HepG2 (cell line): ENCODE results near the gene FTCD. TPM values are rescaled to one million over a fixed set of nuclear protein-coding genes. Genes with fewer than 3 reads are reported as not detected.
A peak's percentile ranks its signal among the peaks of the same experiment; 100 is the strongest.

Experiments used
- AFF4 ChIP-seq: sonication (generic); formaldehyde crosslinking; IDR thresholded peaks from 2 replicates; pipeline ENCODE4 v1.4.0; 2020; ENCODE audit warnings: missing genetic modification reagents
- BORCS8-MEF2B ChIP-seq: sonication (generic); formaldehyde crosslinking; IDR thresholded peaks from 2 replicates; pipeline ENCODE4 v1.8.0; 2022; ENCODE audit warnings: mild to moderate bottlenecking, missing genetic modification reagents
- CREB1 ChIP-seq, 2 experiments: fragments of 450-650 bp in 1 of 2; IDR thresholded peaks; 2 replicates each; pipeline ENCODE4 v1.6.1; 2016 to 2017; ENCODE audit warnings: control low read depth in 1 of 2, mild to moderate bottlenecking in 1 of 2, missing compliant biosample characterization in 1 of 2, missing genetic modification characterization in 1 of 2
- ELK4 ChIP-seq: sonication (generic); formaldehyde crosslinking; IDR thresholded peaks from 2 replicates; pipeline ENCODE4 v1.9.0; 2021; ENCODE audit warnings: missing genetic modification reagents, borderline replicate concordance
- EP300 ChIP-seq, 3 experiments: sonication (generic) in 1 of 3; formaldehyde crosslinking in 1 of 3; IDR thresholded peaks; 2 replicates each; pipeline versions ENCODE4 v1.5.1 to v1.6.1; 2011 to 2020; ENCODE audit warnings: low read depth in 2 of 3, low read length in 2 of 3, borderline replicate concordance in 1 of 3, improper control_type of control experiment in 1 of 3, mild to moderate bottlenecking in 1 of 3, missing genetic modification reagents in 1 of 3, moderate library complexity in 1 of 3
- FOXP1 ChIP-seq, 2 experiments: fragments of 450-650 bp in 1 of 2; IDR thresholded peaks; 2 replicates each; pipeline ENCODE4 v1.6.1; 2017 to 2018; ENCODE audit warnings: antibody characterized with exemption in 1 of 2
- HIVEP1 ChIP-seq: sonication (generic); formaldehyde crosslinking; IDR thresholded peaks from 2 replicates; pipeline ENCODE4 v1.4.0; 2020; ENCODE audit warnings: mild to moderate bottlenecking, missing genetic modification reagents
- HNRNPH1 ChIP-seq: fragments of 200-400 bp; formaldehyde crosslinking; optimal IDR thresholded peaks from 2 replicates; pipeline ENCODE3; 2017; ENCODE audit warnings: mild to moderate bottlenecking, low read depth, low read length
- REST ChIP-seq, 2 experiments: IDR thresholded peaks; 2 replicates each; pipeline ENCODE4 v1.6.1; 2011 to 2012; ENCODE audit warnings: low read length in 2 of 2, borderline replicate concordance in 1 of 2, low read depth in 1 of 2, mild to moderate bottlenecking in 1 of 2, moderate library complexity in 1 of 2
- SAP130 ChIP-seq: IDR thresholded peaks from 2 replicates; pipeline ENCODE4 v1.6.1; 2016; ENCODE audit warnings: low read depth
- ZNF235 ChIP-seq: sonication (generic); formaldehyde crosslinking; IDR thresholded peaks from 2 replicates; pipeline ENCODE4 v1.8.1; 2023; ENCODE audit warnings: mild to moderate bottlenecking, missing genetic modification reagents, borderline replicate concordance
- ZNF263 ChIP-seq: sonication (generic); formaldehyde crosslinking; IDR thresholded peaks from 2 replicates; pipeline ENCODE4 v1.4.0; 2020; ENCODE audit warnings: missing genetic modification reagents
- ZNF747 ChIP-seq: sonication (generic); formaldehyde crosslinking; IDR thresholded peaks from 2 replicates; pipeline ENCODE4 v1.8.1; 2023; ENCODE audit warnings: missing genetic modification reagents, mild to moderate bottlenecking, borderline replicate concordance
- ZNF788 ChIP-seq: sonication (generic); formaldehyde crosslinking; IDR thresholded peaks from 2 replicates; pipeline ENCODE4 v1.5.0; 2020; ENCODE audit warnings: mild to moderate bottlenecking, missing genetic modification reagents, borderline replicate concordance
- ZNF841 ChIP-seq: sonication (generic); formaldehyde crosslinking; IDR thresholded peaks from 2 replicates; pipeline ENCODE4 v1.8.1; 2023; ENCODE audit warnings: missing genetic modification reagents, borderline replicate concordance
- ZNF891 ChIP-seq: sonication (generic); formaldehyde crosslinking; IDR thresholded peaks from 2 replicates; pipeline ENCODE4 v1.5.0; 2020; ENCODE audit warnings: mild to moderate bottlenecking, missing genetic modification reagents
- polyA plus RNA-seq, 8 experiments: library from polyadenylated mRNA; depleted of rRNA in 3 of 8; stranded (reverse) in 7 of 8; unstranded in 1 of 8; fragments of >200 nt; fragmentation: Illumina TruSeq in 4 of 8; extraction: Trizol in 4 of 8; gene quantifications; 2 replicates each; pipeline versions ENCODE4 v1.2.1 to v1.2.3, GENCODE V29; 2011 to 2016; ENCODE audit warnings: low read depth in 4 of 8, missing spikeins in 1 of 8, mixed read lengths in 1 of 8; ENCODE audit not compliant: insufficient read depth in 1 of 8
- total RNA-seq, 5 experiments: library from RNA; depleted of rRNA; stranded (reverse); fragments of >200 nt; fragmentation: Illumina TruSeq; extraction: Trizol; gene quantifications; 2 replicates each; pipeline ENCODE4 v1.2.3, GENCODE V29; 2016; ENCODE audit warnings: low read depth in 1 of 5

FTCD gene
- total and polyA plus RNA-seq, 2 of the 13 experiments (the other 11 are each of a cell fraction or from before 2014, with no cell fraction given), result 75.7 to 105 TPM

- TF ChIP-seq ZNF235, result peak; percentile 70
- TF ChIP-seq HIVEP1 (CRISPR knock-in tag), result peak; percentile 85
- TF ChIP-seq HNRNPH1, result no peak
- no peak for TF ChIP-seq ZNF841
- TF ChIP-seq BORCS8-MEF2B (CRISPR knock-in tag), result peak; percentile 86
- TF ChIP-seq ZNF891 (CRISPR knock-in tag), result peak; percentile 85
- TF ChIP-seq ZNF788 (CRISPR knock-in tag), result peak; percentile 54; the same call in 1 of the 2 replicates
- TF ChIP-seq REST (IDR thresholded peaks at IDR 0.05; ENCODE audit: borderline replicate concordance in 1 of 2, low read depth in 1 of 2, low read length in 2 of 2), result peak in 1 of 2 experiments; percentile 68; a peak in 2 of 4 replicates
- TF ChIP-seq EP300 (IDR thresholded peaks at IDR 0.05; ENCODE audit: low read depth in 2 of 2, low read length in 2 of 2), result no peak
- TF ChIP-seq EP300 (CRISPR knock-in tag; IDR thresholded peaks at IDR 0.05; ENCODE audit: borderline replicate concordance), result peak; percentile 36; the same call in 1 of the 2 replicates
- no peak for TF ChIP-seq FOXP1 (IDR thresholded peaks at IDR 0.05)
- peak; percentile 2; the same call in 1 of the 2 replicates for TF ChIP-seq FOXP1 (CRISPR knock-in tag; IDR thresholded peaks at IDR 0.05)
- TF ChIP-seq ZNF747 (CRISPR knock-in tag), result peak; percentile 56; the same call in 1 of the 2 replicates
- TF ChIP-seq ZNF263 (CRISPR knock-in tag), result peak; percentile 86
- TF ChIP-seq CREB1 (IDR thresholded peaks at IDR 0.05), result no peak
- TF ChIP-seq CREB1 (CRISPR knock-in tag; IDR thresholded peaks at IDR 0.05), result no peak
- peak; percentile 89 for TF ChIP-seq SAP130 (CRISPR knock-in tag)
- TF ChIP-seq ELK4 (CRISPR knock-in tag), result no peak
- no peak for TF ChIP-seq AFF4 (CRISPR knock-in tag)
Observed at GRCh38 chr21:46155514-46156377, at the start of gene FTCD (continued).
